ENCODE data around the gene ETFBKMT.

GRCh38 chr12:31634620-31635019 is 24.9 kb upstream of the ETFBKMT start:
- TF ChIP-seq CTCF (conservative IDR thresholded peaks at IDR 0.05; ENCODE audit: low read depth, low read length) (no peak), EZH2 (IDR thresholded peaks at IDR 0.05; ENCODE audit: low read length, unreplicated experiment) (no peak), EZH2phosphoT487 (IDR thresholded peaks at IDR 0.05; ENCODE audit: borderline replicate concordance, low read length) (no peak)
